Pons (tissue), 1 donor: ENCODE results near the gene ANKRD39.
A peak's percentile ranks its signal among the peaks of the same experiment; 100 is the strongest.

Experiments
- DNase-seq: peaks from one replicate; pipeline ENCODE4 v3.0.0-alpha.2; 2016; ENCODE audit warnings: low spot score

Gene ANKRD39

DNA sequence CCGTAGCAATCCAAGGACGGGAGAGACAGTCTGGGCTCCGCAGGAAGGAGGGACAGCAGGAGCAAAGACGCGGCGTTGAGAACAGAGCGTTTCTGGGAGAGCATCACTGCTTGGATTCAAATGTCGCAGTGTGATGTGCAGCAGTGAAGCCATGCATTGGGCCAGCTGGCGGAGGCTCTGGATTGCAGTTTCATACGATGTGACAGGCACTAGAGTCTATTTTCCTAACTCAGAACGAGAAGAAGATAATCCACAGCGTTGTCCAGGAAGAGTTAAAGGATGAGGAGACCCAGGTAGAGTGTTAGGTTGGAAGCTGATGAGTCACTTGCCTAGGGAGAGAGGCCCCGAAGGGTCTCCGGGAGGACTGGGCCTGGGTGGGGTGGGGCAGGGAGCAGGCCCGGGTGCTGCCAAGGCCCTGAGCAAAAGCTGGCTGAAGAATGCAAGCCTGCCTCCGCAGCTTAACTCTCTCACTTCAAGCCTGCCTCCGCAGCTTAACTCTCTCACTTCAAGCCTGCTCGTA, 29.7 kb upstream of the ANKRD39 start:
- DNase-seq = peak; percentile 65

GRCh38 chr2:96885432-96886347, 27.9 kb upstream of the ANKRD39 start:
- DNase-seq = no peak

DNA sequence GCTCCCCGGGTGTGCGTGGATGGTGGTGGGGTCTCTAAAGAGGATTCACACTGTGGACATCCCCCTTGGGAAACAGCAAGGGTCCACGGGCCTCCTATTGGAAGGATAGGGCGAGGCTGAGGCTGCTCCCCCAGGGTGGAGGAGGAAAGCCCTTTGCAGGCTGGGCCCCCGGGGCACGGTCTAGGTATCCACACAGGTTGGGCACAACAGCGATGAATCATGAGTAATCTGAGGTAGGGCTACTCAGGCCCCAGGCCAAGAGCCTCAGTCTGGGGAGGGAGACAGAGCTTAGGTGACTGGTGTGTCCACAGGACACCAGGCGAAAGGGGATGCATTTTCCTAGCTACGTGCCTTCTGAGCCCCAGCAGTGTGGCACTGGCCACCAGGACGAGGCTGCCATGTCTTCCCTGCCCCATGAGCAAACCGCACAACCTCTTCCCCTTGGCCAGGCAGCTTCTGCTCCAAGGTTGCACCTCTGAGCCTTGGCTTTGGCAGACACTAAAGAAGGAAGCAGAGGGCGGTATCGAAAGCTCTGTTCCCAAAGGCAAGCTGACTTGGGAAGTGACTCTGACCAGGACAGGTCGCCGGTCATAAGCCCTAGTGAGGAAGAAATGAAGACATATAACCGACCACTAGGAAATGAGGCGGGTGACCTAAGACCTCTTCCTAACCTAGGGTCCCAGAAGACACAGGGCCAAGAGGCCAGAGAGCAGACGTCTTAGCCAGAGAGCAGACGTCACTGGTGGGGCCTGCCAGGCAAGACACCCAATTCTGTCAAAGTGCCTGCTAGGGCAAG, 26.7 kb upstream of the ANKRD39 start:
- no peak for DNase-seq

- DNase-seq = no peak
Observed at GRCh38 chr2:96883306-96883705, 25.5 kb upstream of the ANKRD39 start.

DNA sequence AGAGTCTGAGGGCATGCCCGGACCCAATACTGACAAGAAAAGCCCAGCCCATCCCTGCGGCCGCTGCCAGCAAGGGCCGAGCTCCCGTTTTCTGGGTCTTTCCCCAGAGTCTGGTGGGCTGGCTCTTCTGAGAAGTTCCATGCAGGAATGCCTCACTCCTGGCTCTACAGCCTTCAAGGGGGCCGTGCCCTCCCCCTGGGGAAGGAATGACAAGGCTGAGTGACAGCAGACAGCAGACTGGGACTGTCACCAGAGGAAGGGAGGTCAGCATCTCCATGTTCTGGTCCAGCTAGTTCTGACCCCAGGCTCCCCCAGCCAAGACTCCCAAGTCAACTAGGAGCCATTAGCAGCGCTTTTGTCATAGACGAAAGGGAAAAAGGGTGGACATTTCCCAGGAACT, 25.1 kb upstream of the ANKRD39 start:
- DNase-seq = no peak

DNA sequence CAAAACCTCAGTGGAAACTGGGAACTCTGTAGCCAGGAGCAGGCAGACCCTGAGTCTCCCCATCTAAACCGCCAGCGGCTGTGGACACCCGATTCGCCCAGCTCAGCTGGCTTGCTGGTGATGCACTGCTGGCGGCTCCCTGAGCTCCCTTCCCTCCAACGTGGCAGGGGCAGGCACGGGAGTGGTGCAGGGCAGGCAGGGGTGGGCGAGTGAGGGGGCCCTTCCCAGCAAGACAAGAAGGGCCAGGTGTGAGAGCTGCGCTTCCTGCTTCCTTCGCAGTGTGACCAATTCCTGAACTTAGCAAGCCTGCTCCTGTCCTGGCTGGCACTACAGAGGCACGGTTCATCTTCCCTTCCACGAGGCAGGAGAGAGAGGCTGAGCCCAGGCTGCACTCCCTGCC, 24.4 kb upstream of the ANKRD39 start:
- DNase-seq = no peak

DNA sequence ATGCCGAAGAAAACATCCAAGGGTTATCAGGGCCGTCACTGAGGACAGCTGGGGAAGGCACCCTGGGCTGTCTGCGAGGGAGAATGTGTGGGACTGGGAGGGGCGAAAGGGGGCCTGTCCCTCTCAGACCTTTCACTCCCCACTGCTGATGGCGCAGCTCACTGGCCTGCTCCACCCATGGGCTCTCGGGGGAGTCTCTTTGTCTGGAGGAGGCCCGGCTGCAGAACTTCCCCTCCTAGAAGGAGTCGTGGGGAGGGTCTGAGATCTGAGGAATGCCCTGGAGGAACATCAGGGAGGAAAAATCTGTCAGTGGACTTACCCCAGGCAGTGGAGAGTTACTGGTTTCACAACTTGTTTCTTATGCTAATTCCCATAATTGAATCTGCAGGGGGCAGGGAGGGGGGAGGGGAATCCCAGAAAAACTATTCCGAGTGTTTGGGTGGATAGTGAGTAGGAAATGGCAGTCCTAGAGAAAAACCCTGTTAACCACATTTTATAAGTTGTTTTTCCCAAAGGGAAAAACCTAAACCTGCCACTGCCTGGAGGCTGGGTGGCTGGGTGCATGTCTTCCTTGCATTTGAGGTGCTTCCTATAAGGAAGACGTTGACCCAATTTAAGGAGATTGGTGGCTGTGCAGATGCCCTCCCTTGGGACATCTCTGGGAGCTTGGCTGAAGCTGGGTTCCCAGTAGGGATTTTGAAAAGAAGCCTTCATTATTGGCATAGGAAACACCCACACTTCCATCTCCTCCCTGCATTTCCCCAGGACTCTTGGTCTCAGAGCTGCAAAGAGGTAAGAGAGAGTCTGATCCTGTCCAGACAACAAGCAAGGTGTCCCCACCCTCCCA, 23.8 kb upstream of the ANKRD39 start:
- DNase-seq = no peak

DNA sequence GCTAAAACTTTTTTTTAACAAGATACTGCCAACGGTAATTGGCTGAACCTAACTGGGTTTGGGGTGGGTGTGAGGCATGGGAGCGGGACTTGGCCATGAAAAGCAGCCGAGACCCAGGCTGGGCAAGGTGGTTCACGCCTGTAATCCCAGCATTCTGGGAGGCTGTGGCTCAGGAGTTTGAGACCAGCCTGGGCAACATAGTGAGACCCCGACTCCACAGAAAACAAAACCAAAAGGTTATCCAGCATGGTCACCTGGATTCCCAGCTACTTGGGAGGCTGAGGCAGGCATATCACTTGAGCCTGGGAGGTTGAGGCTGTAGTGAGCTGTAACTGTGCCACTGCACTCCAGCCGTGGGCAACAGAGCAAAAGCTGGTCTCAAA, 23.1 kb upstream of the ANKRD39 start:
- no peak for DNase-seq

GRCh38 chr2:96879545-96880040, 21.8 kb upstream of the ANKRD39 start:
- DNase-seq = no peak

- DNase-seq = no peak
Observed at GRCh38 chr2:96878796-96879544, 21.2 kb upstream of the ANKRD39 start.

DNA sequence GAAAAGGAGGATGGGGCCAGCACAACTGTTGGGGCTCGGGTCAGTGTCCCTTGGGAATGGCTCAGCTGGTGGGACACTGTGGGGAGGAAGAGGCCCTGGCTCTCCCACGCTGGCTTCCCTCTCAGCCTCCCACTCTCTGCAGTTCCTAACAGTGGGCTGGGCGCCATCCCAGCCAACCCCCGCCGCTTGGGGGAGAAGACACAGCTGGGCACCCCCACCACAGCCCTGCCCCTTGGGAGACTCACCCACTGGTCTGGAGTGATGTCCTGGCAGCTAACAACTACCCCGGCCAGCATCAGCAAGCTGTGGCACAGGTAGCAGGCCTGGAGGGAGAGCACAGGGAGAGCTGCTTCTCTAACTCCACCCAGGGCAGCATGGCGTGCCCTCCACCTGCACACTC, 20.4 kb upstream of the ANKRD39 start:
- no peak for DNase-seq

DNA sequence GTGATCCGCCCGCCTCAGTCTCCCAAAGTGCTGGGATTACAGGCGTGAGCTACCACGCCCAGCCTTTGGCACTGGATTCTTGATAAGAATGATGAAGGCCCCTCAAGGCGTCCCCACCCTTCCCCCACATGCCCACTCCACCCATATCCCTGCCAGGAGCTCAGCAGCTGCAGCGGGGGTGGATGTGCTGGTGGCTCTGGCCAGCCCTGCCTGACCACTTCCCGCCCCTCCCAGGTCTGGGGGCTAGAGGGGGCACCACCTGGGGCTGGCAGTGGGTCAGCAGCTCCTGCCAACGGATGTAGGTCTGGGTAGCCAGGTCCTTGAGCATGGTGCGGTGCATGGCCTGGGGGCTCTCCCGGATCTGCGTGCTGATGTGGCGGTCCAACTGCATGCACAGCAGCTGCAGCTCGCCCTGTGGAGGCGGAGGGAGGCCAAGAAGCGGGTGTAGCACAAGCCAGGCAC, 19.8 kb upstream of the ANKRD39 start:
- no peak for DNase-seq

GRCh38 chr2:96877042-96877451, 19.2 kb upstream of the ANKRD39 start:
- no peak for DNase-seq

DNA sequence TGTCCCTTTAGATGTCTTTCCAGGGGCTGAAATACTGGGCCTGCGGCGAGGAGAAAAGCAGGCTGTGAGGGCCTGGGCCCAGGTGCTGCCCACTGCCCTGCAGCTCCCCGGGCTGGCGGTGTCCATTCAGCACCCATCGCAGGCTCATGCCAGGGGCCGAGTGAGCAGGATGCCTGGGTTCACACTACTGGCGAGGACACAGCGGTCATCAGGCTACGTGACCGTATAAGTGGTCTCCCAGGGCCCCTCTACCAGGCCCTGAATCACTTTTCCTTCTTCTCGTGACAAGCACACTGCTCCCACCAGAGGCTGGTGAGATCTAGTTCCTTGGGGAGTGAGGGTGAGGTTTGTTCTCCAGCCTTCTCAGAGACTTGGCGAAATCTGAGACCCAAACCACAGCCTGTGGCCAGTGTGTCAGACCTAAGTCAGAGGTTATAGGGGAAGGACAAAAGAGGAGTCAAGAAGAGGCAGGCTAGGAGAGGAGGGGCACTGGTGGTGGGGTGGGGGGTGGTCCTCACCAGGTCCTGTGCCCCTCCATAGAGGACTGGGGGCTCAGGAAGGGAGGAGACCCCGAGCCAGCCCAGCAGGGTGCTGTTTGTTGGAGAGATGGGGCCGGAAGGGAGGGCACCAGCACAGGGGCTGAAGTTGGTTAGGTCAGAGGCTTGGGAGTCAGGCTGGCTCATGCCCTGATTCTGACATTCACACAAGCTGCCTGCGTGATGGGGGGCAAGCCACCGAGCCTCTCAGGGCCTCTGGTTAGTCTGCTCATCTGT, 18.6 kb upstream of the ANKRD39 start:
- DNase-seq = no peak

GRCh38 chr2:96875498-96876268, 17.9 kb upstream of the ANKRD39 start:
- peak; percentile 62 for DNase-seq

GRCh38 chr2:96874198-96874831, 16.5 kb upstream of the ANKRD39 start:
- DNase-seq = no peak

DNA sequence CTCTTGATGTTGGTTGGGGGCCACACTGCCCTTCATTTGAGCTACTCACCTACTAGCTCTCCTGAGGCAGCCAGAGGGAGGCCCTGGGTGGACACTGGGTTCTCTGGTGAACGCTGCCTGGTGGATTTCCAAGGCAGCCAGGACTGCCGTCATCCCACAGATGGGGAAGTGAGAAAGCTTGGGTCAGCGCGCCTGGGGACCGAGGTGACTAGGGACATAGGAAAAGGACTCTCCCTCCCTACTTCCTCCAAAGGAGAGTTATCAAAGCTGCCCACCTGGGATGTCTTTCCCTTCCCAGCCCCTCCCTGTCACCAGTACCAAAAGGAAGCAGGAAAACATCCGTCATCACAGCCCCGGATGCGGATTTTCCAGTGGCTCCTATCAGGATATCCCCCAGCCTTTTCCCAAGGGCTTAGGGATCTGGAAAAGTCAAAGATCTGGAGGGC, 15.9 kb upstream of the ANKRD39 start:
- DNase-seq = peak; percentile 62

GRCh38 chr2:96872591-96873349, 15.0 kb upstream of the ANKRD39 start:
- DNase-seq = no peak
